ENCODE results near the gene FNDC3B.

Gene FNDC3B

GRCh38 chr3:172294223-172294806 lies 254.9 kb downstream of the FNDC3B start:
- no peaks in the 10 kb centered on the region for H3K9me3 Mint-ChIP-seq (ENCODE audit: low read depth)
- peaks cover 2% of the 10 kb centered on the region for H3K4me1 Mint-ChIP-seq (ENCODE audit: low read depth)
- H3K27me3 Mint-ChIP-seq, result no peaks in the 10 kb centered on the region
- peaks cover 25% of the 10 kb centered on the region for H3K36me3 Mint-ChIP-seq
- H3K27ac Mint-ChIP-seq, result no peak overlapping the region
- no peak overlapping the region for H3K4me3 Mint-ChIP-seq

DNA sequence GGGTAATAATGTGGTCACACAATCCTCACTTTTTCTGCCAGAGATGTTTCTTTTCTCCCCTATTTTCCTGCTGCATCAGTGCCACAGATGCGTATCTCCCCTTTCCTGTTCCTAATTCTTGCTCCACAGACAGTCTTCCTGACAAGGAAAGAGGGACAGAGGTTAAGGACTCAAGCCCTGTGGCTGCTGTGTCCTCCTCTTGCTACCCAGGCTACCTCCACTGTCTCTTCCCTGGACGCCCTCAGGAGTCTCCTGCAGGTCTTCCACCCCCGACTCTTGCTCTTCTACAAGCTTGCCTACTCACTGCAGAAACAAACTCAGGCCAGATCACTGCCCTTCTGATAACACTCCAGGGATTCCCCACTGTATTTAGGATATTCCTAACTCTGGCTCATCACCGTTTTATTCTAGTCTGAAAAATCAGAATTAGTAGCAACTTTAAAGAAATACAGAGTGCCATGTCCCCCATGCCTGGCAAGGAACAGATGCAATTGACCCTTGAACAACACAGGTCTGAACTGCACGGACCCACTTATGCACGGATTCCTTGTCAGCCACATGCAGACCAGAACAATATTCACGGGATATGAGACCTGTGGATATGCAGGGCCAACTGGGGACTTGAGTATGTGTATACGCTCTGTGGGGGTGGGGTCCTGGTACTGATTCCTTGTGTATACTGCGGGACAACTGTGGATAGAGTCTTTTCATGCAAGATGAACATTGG lies 257.0 kb downstream of the FNDC3B start:
- Mint-ChIP-seq H3K36me3 (peaks cover 27% of the 10 kb centered on the region), H3K9me3 (ENCODE audit: low read depth) (no peaks in the 10 kb centered on the region), H3K27ac (no peak overlapping the region), H3K27me3 (no peaks in the 10 kb centered on the region), H3K4me1 (ENCODE audit: low read depth) (no peaks in the 10 kb centered on the region), H3K4me3 (no peak overlapping the region)

DNA sequence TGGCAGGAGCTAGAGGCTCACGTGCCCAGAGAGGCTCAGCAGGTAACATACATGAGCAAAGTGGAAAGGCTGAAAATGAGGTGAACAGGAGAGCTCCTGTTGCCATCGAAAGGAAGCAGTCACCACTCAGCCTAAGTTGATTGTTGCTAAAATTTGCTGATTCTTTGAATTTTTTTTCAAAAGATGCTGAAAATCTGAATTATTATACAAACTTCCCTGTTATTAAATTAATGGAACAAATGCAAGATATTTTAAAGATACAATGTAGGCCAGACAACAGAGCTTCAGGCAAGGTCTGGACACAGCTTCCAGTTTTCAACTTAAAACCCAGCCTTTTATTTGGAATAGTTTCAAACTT lies 257.6 kb downstream of the FNDC3B start:
- H3K4me1 Mint-ChIP-seq (ENCODE audit: low read depth), result no peaks in the 10 kb centered on the region
- peaks cover 29% of the 10 kb centered on the region for H3K36me3 Mint-ChIP-seq
- no peak overlapping the region for H3K4me3 Mint-ChIP-seq
- H3K9me3 Mint-ChIP-seq (ENCODE audit: low read depth), result no peaks in the 10 kb centered on the region
- no peaks in the 10 kb centered on the region for H3K27me3 Mint-ChIP-seq
- H3K27ac Mint-ChIP-seq, result no peak overlapping the region

DNA sequence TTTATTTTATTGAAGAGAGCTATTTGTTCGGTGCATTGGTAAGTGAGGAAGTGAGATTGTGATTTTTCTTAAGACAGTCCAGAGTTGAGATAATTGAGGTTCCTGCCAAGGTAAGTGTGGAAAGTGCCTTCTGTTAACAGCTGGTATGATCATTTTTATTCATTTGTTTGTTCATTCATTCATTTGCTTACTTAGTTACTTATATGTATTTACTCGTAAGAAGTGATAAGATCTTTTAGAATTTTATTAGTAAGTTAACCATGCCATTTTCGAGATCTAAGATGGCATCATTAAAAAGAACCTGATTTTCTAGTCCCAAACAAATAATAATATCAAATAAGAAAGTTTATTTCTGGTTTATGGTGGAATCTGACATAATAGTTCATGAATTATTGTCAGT lies 258.9 kb downstream of the FNDC3B start:
- H3K27ac Mint-ChIP-seq, result no peak overlapping the region
- peaks cover 28% of the 10 kb centered on the region for H3K36me3 Mint-ChIP-seq
- H3K9me3 Mint-ChIP-seq (ENCODE audit: low read depth), result no peaks in the 10 kb centered on the region
- H3K27me3 Mint-ChIP-seq, result no peaks in the 10 kb centered on the region
- no peak overlapping the region for H3K4me3 Mint-ChIP-seq
- no peaks in the 10 kb centered on the region for H3K4me1 Mint-ChIP-seq (ENCODE audit: low read depth)

DNA sequence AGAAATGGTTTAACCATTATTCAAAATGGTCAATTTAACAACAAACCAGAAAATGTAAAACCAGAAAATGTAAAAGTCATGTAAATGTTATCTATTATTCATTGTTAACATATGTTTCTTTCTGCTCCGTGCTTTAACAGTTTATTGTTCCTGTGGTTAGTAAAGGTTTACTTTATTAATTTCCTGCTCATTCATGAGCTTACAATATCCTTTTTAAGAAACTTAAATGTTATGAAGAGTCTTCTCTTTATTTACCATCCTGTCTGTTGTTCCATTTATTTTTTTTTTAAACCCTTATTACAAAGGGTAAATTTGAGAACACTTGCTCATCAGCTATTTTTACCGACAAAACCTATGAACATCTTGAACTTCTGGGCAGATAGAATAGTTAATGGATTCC lies 260.8 kb downstream of the FNDC3B start:
- Mint-ChIP-seq H3K4me3 (no peak overlapping the region), H3K9me3 (ENCODE audit: low read depth) (no peaks in the 10 kb centered on the region), H3K27ac (no peak overlapping the region), H3K4me1 (ENCODE audit: low read depth) (no peaks in the 10 kb centered on the region), H3K36me3 (peaks cover 22% of the 10 kb centered on the region), H3K27me3 (no peaks in the 10 kb centered on the region)

DNA sequence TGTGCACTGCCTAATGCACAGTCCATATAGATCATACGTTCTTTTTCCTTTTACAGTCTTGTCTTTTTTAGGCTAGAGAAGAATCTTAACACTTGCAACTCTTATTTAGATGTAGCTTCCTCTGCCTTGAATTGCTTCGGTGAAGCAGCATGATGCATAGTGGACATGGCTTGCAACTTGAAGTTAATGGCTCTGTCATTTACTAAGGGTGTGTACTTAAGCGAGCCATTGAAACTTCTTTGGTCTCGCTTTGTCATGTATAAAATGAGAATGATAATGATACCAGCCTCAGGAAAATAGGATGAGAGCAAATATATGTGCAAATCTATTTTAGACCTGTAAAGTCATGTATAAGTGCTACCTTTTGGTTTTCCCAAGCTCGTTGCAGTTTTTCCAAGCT lies 261.5 kb downstream of the FNDC3B start:
- Mint-ChIP-seq H3K4me1 (ENCODE audit: low read depth) (no peaks in the 10 kb centered on the region), H3K9me3 (ENCODE audit: low read depth) (no peaks in the 10 kb centered on the region), H3K27me3 (no peaks in the 10 kb centered on the region), H3K27ac (no peak overlapping the region), H3K4me3 (no peak overlapping the region), H3K36me3 (peaks cover 22% of the 10 kb centered on the region)

DNA sequence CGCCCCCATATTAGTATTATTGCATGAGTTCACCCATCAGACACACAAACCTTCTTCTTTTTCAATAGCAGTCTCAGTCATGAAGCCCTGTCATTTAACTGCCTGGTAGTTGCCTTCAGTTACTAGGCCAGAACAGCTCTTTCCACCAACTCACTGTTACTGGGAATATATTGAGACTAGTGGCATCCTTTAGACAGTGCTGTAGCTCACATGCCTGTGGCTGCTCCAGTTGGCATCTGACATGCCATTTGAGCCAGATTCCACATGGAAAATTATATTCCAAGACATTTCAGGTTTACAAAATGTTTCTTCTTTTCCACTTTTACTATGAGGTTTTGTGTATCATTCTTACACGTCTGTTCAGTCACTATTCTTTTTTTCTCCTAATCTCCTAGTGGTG lies 262.8 kb downstream of the FNDC3B start:
- Mint-ChIP-seq H3K9me3 (ENCODE audit: low read depth) (no peaks in the 10 kb centered on the region), H3K4me3 (no peak overlapping the region), H3K27ac (no peak overlapping the region), H3K27me3 (no peaks in the 10 kb centered on the region), H3K4me1 (ENCODE audit: low read depth) (no peaks in the 10 kb centered on the region), H3K36me3 (peaks cover 16% of the 10 kb centered on the region)

- Mint-ChIP-seq H3K4me1 (ENCODE audit: low read depth) (no peaks in the 10 kb centered on the region), H3K27me3 (no peaks in the 10 kb centered on the region), H3K4me3 (no peak overlapping the region), H3K27ac (no peak overlapping the region), H3K9me3 (ENCODE audit: low read depth) (no peaks in the 10 kb centered on the region), H3K36me3 (peaks cover 16% of the 10 kb centered on the region)
Measured at GRCh38 chr3:172303181-172303580, 263.8 kb downstream of the FNDC3B start.

GRCh38 chr3:172303941-172304558 lies 264.7 kb downstream of the FNDC3B start:
- Mint-ChIP-seq H3K4me1 (ENCODE audit: low read depth) (no peaks in the 10 kb centered on the region), H3K36me3 (peaks cover 14% of the 10 kb centered on the region), H3K4me3 (no peak overlapping the region), H3K9me3 (ENCODE audit: low read depth) (no peaks in the 10 kb centered on the region), H3K27me3 (no peaks in the 10 kb centered on the region), H3K27ac (no peak overlapping the region)

DNA sequence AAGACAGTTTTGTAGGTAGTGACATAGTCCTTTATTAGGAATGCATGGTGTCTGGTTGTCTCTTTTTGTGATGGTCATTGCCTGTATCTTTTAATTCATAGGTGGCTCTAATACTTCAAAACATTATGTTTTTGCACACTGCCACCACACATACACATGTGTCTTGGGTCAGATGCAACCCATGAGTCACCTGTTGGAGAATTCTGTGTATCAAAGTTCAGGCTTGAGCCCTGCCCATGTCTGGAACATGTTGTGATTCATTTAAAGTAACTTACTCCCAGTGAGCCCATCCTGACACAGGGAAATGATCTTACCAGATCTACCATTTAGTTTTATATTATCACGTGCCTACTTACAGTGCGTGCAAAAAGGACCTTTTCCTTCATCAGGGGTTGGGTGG lies 266.2 kb downstream of the FNDC3B start:
- Mint-ChIP-seq H3K27ac (no peak overlapping the region), H3K27me3 (no peaks in the 10 kb centered on the region), H3K4me1 (ENCODE audit: low read depth) (no peaks in the 10 kb centered on the region), H3K36me3 (peaks cover 13% of the 10 kb centered on the region), H3K9me3 (ENCODE audit: low read depth) (no peaks in the 10 kb centered on the region), H3K4me3 (no peak overlapping the region)

DNA sequence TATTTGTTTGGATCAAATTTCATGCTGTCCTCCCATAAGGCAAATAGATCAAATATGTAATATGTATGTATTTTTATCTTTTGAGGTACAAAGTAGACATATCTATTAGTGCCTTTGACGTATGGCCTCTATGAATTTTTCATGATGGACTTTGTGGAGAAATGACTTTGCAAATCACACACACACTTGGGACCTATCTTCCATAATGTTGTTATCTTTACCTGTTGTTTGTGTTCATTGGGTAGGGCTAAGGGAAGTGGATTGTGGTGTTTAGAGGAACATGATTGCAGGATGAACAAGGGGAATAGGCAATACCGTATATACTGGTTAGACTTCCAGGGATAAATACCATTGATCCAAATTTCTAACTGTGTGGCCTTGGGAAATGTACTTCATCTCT lies 266.6 kb downstream of the FNDC3B start:
- no peaks in the 10 kb centered on the region for H3K4me1 Mint-ChIP-seq (ENCODE audit: low read depth)
- H3K36me3 Mint-ChIP-seq, result peaks cover 10% of the 10 kb centered on the region
- no peaks in the 10 kb centered on the region for H3K9me3 Mint-ChIP-seq (ENCODE audit: low read depth)
- no peak overlapping the region for H3K4me3 Mint-ChIP-seq
- H3K27ac Mint-ChIP-seq, result no peak overlapping the region
- H3K27me3 Mint-ChIP-seq, result no peaks in the 10 kb centered on the region

DNA sequence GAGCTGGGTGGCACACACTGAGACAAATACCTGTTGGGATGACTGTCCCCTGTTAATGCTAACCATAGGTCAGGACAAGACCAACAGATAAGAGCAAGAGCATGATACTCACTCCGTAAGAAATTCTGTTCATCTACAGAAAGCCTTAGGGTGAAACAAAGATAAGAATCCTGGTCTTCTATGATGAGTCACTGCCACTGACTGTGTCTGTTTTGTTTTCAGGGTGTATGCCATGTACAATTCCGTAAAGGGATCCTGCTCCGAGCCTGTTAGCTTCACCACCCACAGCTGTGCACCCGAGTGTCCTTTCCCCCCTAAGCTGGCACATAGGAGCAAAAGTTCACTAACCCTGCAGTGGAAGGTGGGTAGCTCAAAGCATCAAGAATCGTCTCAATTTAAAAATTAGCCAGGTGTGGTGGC lies 267.8 kb downstream of the FNDC3B start:
- Mint-ChIP-seq H3K27ac (no peak overlapping the region), H3K27me3 (no peaks in the 10 kb centered on the region), H3K36me3 (peaks cover 12% of the 10 kb centered on the region), H3K4me3 (no peak overlapping the region), H3K4me1 (ENCODE audit: low read depth) (no peaks in the 10 kb centered on the region), H3K9me3 (ENCODE audit: low read depth) (no peaks in the 10 kb centered on the region)

- H3K27me3 Mint-ChIP-seq, result no peaks in the 10 kb centered on the region
- no peak overlapping the region for H3K4me3 Mint-ChIP-seq
- H3K36me3 Mint-ChIP-seq, result peaks cover 15% of the 10 kb centered on the region
Measured at GRCh38 chr3:172309059-172309458, 269.7 kb downstream of the FNDC3B start.

DNA sequence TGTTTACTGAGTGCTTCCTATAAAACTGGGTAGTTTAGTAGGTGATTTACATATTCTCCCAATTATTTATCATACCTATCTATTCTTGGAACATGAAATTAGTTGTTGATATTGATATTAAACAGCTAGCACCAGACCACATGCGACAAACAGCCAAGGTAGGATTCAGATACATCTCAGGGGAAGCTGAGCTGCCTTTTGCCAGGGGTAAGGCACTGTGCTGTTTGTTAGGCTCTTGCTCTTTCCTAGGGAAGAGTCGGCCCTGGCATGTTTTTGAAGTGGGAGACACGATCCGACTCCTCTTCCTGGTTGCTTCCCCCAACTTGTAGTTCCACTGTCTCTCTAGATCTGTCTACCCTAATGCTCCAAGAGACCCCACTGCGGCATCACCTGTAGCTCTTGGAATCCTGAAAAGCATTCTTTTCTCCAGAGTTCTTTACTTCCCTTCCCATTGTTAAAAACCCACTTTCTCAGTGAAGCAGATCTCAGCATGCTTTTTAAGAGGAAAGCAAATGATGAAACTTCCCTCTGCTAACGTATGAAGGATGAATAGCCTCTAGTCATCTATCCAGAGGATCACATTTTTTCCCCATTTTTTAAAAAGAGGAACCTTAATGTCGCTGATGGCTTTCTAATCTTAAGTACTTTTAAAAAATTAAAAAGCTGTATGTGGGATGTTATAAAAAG lies 270.5 kb downstream of the FNDC3B start:
- H3K9me3 Mint-ChIP-seq (ENCODE audit: low read depth), result no peaks in the 10 kb centered on the region
- H3K4me1 Mint-ChIP-seq (ENCODE audit: low read depth), result no peaks in the 10 kb centered on the region
- H3K4me3 Mint-ChIP-seq, result no peak overlapping the region
- H3K27me3 Mint-ChIP-seq, result no peaks in the 10 kb centered on the region
- H3K27ac Mint-ChIP-seq, result no peak overlapping the region
- peaks cover 15% of the 10 kb centered on the region for H3K36me3 Mint-ChIP-seq

More at GRCh38 chr3:172309059-172309458, 269.7 kb downstream of the FNDC3B start:
- H3K9me3 Mint-ChIP-seq (ENCODE audit: low read depth), result no peaks in the 10 kb centered on the region
- H3K27ac Mint-ChIP-seq, result no peak overlapping the region
- H3K4me1 Mint-ChIP-seq (ENCODE audit: low read depth), result no peaks in the 10 kb centered on the region

DNA sequence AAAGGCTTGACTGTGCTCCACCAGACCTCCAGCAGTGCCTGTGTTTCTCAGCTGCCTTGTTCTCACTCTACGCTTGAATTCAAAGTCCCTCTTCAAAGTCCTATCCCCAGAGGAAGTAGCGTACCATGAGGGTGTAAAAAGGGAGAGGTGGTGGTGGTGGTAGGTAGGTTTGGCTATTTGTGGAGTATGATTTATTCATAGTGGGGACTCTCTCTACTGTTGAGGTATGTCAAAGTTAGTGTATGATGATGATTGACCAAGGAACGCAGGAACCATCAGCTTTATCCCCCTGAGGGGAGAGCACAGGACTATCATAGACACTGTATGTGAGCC lies 271.0 kb downstream of the FNDC3B start:
- Mint-ChIP-seq H3K4me3 (no peak overlapping the region), H3K27me3 (no peaks in the 10 kb centered on the region), H3K27ac (no peak overlapping the region), H3K9me3 (ENCODE audit: low read depth) (no peaks in the 10 kb centered on the region), H3K36me3 (peaks cover 15% of the 10 kb centered on the region), H3K4me1 (ENCODE audit: low read depth) (no peaks in the 10 kb centered on the region)
